HEK293T (cell line): ENCODE data around the gene CHL1.

Source experiments
- BHLHE40 ChIP-seq: fragments of 450-650 bp; IDR thresholded peaks from 2 replicates; pipeline ENCODE4 v1.6.1; 2016; ENCODE audit warnings: mild to moderate bottlenecking, moderate library complexity, borderline replicate concordance
- FOXK2 ChIP-seq: fragments of 450-650 bp; IDR thresholded peaks from 2 replicates; pipeline ENCODE4 v1.6.1; 2016; ENCODE audit warnings: mild to moderate bottlenecking
- FOXM1 ChIP-seq: fragments of 450-650 bp; IDR thresholded peaks from 2 replicates; pipeline ENCODE4 v1.6.1; 2017; ENCODE audit warnings: mild to moderate bottlenecking, borderline replicate concordance
- LEF1 ChIP-seq: fragments of 450-650 bp; IDR thresholded peaks from 2 replicates; pipeline ENCODE4 v1.6.1; 2017; ENCODE audit warnings: mild to moderate bottlenecking, borderline replicate concordance
- SP1 ChIP-seq: fragments of 450-650 bp; IDR thresholded peaks from 2 replicates; pipeline ENCODE4 v1.6.1; 2017
- TARDBP ChIP-seq: fragments of 450-650 bp; IDR thresholded peaks from 2 replicates; pipeline ENCODE4 v1.6.1; 2016

DNA sequence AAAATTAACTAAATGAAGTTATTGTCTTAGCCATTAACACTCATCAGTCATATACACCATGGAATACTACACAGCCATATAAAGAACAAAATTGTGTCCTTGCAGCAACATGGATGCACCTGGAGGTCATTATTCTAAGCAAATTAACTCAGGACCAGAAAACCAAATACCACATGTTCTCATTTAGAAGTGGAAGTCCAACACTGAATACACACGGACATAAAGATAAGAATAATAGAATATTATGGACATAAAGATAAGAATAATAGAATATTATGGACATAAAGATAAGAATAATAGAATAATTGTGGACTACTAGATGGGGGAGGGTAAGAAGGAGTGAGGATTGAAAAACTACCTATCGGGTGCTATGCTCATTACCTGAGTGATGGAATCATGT, 122.3 kb downstream of the CHL1 start:
- TF ChIP-seq TARDBP (no peak), LEF1 (no peak), FOXK2 (no peak), BHLHE40 (no peak), SP1 (no peak), FOXM1 (no peak)
